Adrenal gland (tissue), 12 donors: ENCODE measurements around the gene CAMK1D. TPM values are rescaled to one million over a fixed set of nuclear protein-coding genes. Genes with fewer than 3 reads are reported as not detected.

Experiments used
- DNase-seq, 7 donors: peaks; one replicate each; pipeline ENCODE4 v3.0.0-alpha.2; 2019 to 2020
- H3K27ac ChIP-seq, 5 donors: fragments of 200-600 bp; sonication (generic) in 4 of 5; 1 replicate in 3 of 5; 2 replicates in 2 of 5; pipeline versions ENCODE4 v1.5.1 to v1.8.0; 2016 to 2020; ENCODE audit warnings: mild to moderate bottlenecking in 1 of 5
- H3K27me3 ChIP-seq: fragments of 200-600 bp; 2 replicates; pipeline ENCODE4 v1.8.0; 2021
- H3K36me3 ChIP-seq, 2 donors: fragments of 200-600 bp; replicated peaks in 1 of 2; 1 replicate in 1 of 2; 2 replicates in 1 of 2; pipeline versions ENCODE4 v1.5.1 to v1.8.0; 2018 to 2022
- H3K4me1 ChIP-seq, 2 donors: fragments of 200-600 bp; replicated peaks in 1 of 2; 1 replicate in 1 of 2; 2 replicates in 1 of 2; pipeline versions ENCODE4 v1.5.1 to v1.8.0; 2018 to 2021
- H3K4me3 ChIP-seq, 4 donors: fragments of 200-600 bp; sonication (generic) in 3 of 4; one replicate each; pipeline ENCODE4 v1.5.1; 2016 to 2018
- H3K9me3 ChIP-seq, 3 donors: fragments of 200-600 bp; sonication (generic) in 1 of 3; replicated peaks in 1 of 3; 1 replicate in 2 of 3; 2 replicates in 1 of 3; pipeline versions ENCODE4 v1.5.1 to v1.8.0; 2016 to 2021
- CTCF ChIP-seq, 6 experiments: fragments of 450-650 bp in 4 of 6; fragments of 200-600 bp in 2 of 6; sonication (generic) in 1 of 6; IDR thresholded peaks; 1 replicate in 5 of 6; 2 replicates in 1 of 6; pipeline versions ENCODE4 v1.5.1 to v1.8.0; 2016 to 2021; ENCODE audit warnings: antibody characterized with exemption in 6 of 6, mild to moderate bottlenecking in 2 of 6, moderate library complexity in 1 of 6
- POLR2A ChIP-seq, 2 donors: fragments of 450-650 bp; IDR thresholded peaks; one replicate each; pipeline ENCODE4 v1.6.1; 2017; ENCODE audit warnings: antibody characterized with exemption in 2 of 2, mild to moderate bottlenecking in 2 of 2, moderate library complexity in 1 of 2
- WGBS, 4 donors: extraction: QIAGEN DNeasy Blood & Tissue Kit in 2 of 4; methylation state at CpG; one replicate each; pipeline versions ENCODE4 v1.1.5 to v1.1.7; 2013 to 2017; 5-methylcytosine and 5-hydroxymethylcytosine counted together
- intact Hi-C, 2 donors: fragments of 100-400 bp; cut with DNase I; formaldehyde crosslinking; loops; one replicate each; pipeline versions ENCODE4 v1.14.1 to v1.15.0; 2022 to 2023
- polyA plus RNA-seq, 3 donors: library from polyadenylated mRNA; stranded (reverse); fragments of 200-250 nt in 2 of 3; fragments of 350-450 nt in 1 of 3; fragmentation: Illumina TruSeq in 1 of 3; extraction: RNeasy Lipid Tissue Mini Kit (QIAGEN cat#74804) in 1 of 3; gene quantifications; one replicate each; pipeline ENCODE4 v1.2.3, GENCODE V29; 2013 to 2014
- total RNA-seq, 9 donors: library from RNA; depleted of rRNA in 4 of 9; stranded (reverse); fragments of >200 nt in 4 of 9; fragments of 120-200 nt in 1 of 9; fragmentation: NEBNext Ultra II Directional in 1 of 9; extraction: Animal tissue kit (Norgen Biotek cat#: 25700) in 1 of 9; gene quantifications; one replicate each; pipeline versions ENCODE4 v1.1.0 to v1.2.4, GENCODE V29; 2013 to 2023
- donor health status: healthy with polysubstance abuse.
- donor health status: Bipolar disorder and iron deficiency.
- donor health status: DM: yes; HTN: yes; CAD: no.
- donor health status: DM: no; HTN: no; CAD: no.
- donor health status: DM: no; HTN: no; CAD: no.
- donor health status: DM: yes; HTN: yes; CAD: no.

CAMK1D gene
- total and polyA plus RNA-seq, 12 donors, result 2.3 to 9.4 (median 6.5) TPM

- WGBS, 4 donors, result 65 to 73% (median 71%) methylated on average over 4 of the region's 4 CpGs
- no peak overlapping the region for H3K27ac ChIP-seq
- no peaks in the 10 kb centered on the region for H3K36me3 ChIP-seq
- H3K4me1 ChIP-seq, result peaks cover 0 to 5% of the 10 kb centered on the region in 2 donors
- H3K27me3 ChIP-seq, result no peaks in the 10 kb centered on the region
- no peak for DNase-seq
- TF ChIP-seq POLR2A (IDR thresholded peaks at IDR 0.05) (no peak), CTCF (IDR thresholded peaks at IDR 0.05) (no peak)
- H3K4me3 ChIP-seq, result no peak overlapping the region
- H3K9me3 ChIP-seq, result no peaks in the 10 kb centered on the region
- intact Hi-C loops, result no loop called here
Observed at GRCh38 chr10:12455766-12456165, 106.4 kb downstream of the CAMK1D start.

GRCh38 chr10:12459340-12459739 is 110.0 kb downstream of the CAMK1D start:
- intact Hi-C loops, result no loop called here
- 58 to 69% (median 64%) methylated on average over 4 of the region's 4 CpGs for WGBS, 4 donors
- Histone ChIP-seq H3K36me3 (no peaks in the 10 kb centered on the region), H3K4me3 (no peak overlapping the region), H3K4me1 (peaks cover 0 to 5% of the 10 kb centered on the region in 2 donors), H3K9me3 (no peaks in the 10 kb centered on the region), H3K27me3 (no peaks in the 10 kb centered on the region), H3K27ac (no peak overlapping the region)
- no peak for DNase-seq
- TF ChIP-seq CTCF (IDR thresholded peaks at IDR 0.05), result no peak
- TF ChIP-seq POLR2A (IDR thresholded peaks at IDR 0.05), result no peak

GRCh38 chr10:12459762-12460161 is 110.4 kb downstream of the CAMK1D start:
- TF ChIP-seq CTCF (IDR thresholded peaks at IDR 0.05), result no peak
- no peak for DNase-seq
- Histone ChIP-seq H3K36me3 (no peaks in the 10 kb centered on the region), H3K27ac (no peak overlapping the region), H3K9me3 (no peaks in the 10 kb centered on the region), H3K4me3 (no peak overlapping the region), H3K27me3 (no peaks in the 10 kb centered on the region), H3K4me1 (peaks cover 0 to 5% of the 10 kb centered on the region in 2 donors)
- intact Hi-C loops, result no loop called here
- whole genome bisulfite sequencing, 4 donors, result 47 to 58% (median 54%) methylated on average over 6 of the region's 6 CpGs

- H3K27me3 ChIP-seq, result no peaks in the 10 kb centered on the region
- intact Hi-C loops, result no loop called here
- 86 to 95% (median 93%) methylated on average over 5 of the region's 5 CpGs for WGBS, 4 donors
Observed at GRCh38 chr10:12463459-12463838, 114.1 kb downstream of the CAMK1D start.

More at GRCh38 chr10:12463459-12463838, 114.1 kb downstream of the CAMK1D start:
- Histone ChIP-seq H3K4me1 (no peaks in the 10 kb centered on the region), H3K36me3 (no peaks in the 10 kb centered on the region), H3K9me3 (no peaks in the 10 kb centered on the region), H3K27ac (no peak overlapping the region), H3K4me3 (no peak overlapping the region)
- TF ChIP-seq POLR2A (IDR thresholded peaks at IDR 0.05) (no peak), CTCF (IDR thresholded peaks at IDR 0.05) (no peak)
- DNase-seq, result no peak
